CD8-positive, alpha-beta memory T cell (primary cell): ENCODE data around the gene MSL3B.

Experiments used
- CTCF ChIA-PET: fragments of 350-600 bp; sonication (Branson Sonifier 250); formaldehyde crosslinking; loops from one replicate; lab custom pipeline; 2021; ENCODE audit warnings: antibody characterized with exemption; lab: Charles Lee
- POLR2A ChIA-PET: fragments of 350-600 bp; sonication (Branson Sonifier 250); formaldehyde crosslinking; loops from one replicate; lab custom pipeline; 2021; ENCODE audit warnings: antibody characterized with exemption; lab: Charles Lee
- DNase-seq, 5 donors: peaks; one replicate each; pipeline versions ENCODE4 v3.0.0 to v3.0.0-alpha.2; 2020 to 2022; ENCODE audit warnings: mixed read lengths in 1 of 5
- H3K27ac ChIP-seq: one replicate; pipeline ENCODE4 v1.7.0; 2013; ENCODE audit warnings: low read depth, mild to moderate bottlenecking, low read length, moderate library complexity
- H3K27me3 ChIP-seq: 2 replicates; pipeline ENCODE4 v1.7.0; 2013; ENCODE audit warnings: low read length, mild to moderate bottlenecking; ENCODE audit not compliant: insufficient read depth, poor library complexity, severe bottlenecking
- H3K36me3 ChIP-seq: 2 replicates; pipeline ENCODE4 v1.7.0; 2013; ENCODE audit warnings: mild to moderate bottlenecking, low read length, moderate library complexity; ENCODE audit not compliant: insufficient read depth
- H3K4me1 ChIP-seq: 2 replicates; pipeline ENCODE4 v1.7.0; 2013; ENCODE audit warnings: mild to moderate bottlenecking, low read length, moderate library complexity; ENCODE audit not compliant: insufficient read depth
- H3K4me3 ChIP-seq: 2 replicates; pipeline ENCODE4 v1.7.0; 2013; ENCODE audit warnings: mild to moderate bottlenecking, low read length
- H3K9me3 ChIP-seq: 2 replicates; pipeline ENCODE4 v1.7.0; 2013; ENCODE audit warnings: mild to moderate bottlenecking, low read length
- H3K27ac Mint-ChIP-seq, 8 donors: one replicate each; pipeline ENCODE4 v1.8.0; 2020 to 2021; ENCODE audit warnings: mixed read lengths in 8 of 8, mild to moderate bottlenecking in 6 of 8, inconsistent platforms in 3 of 8, moderate library complexity in 3 of 8
- H3K27me3 Mint-ChIP-seq, 2 donors: one replicate each; pipeline ENCODE4 v1.8.0; 2020 to 2021; ENCODE audit warnings: mixed read lengths in 2 of 2, mild to moderate bottlenecking in 1 of 2, moderate library complexity in 1 of 2
- H3K36me3 Mint-ChIP-seq, 3 donors: one replicate each; pipeline ENCODE4 v1.8.0; 2020 to 2021; ENCODE audit warnings: mixed read lengths in 3 of 3, inconsistent platforms in 1 of 3, mild to moderate bottlenecking in 1 of 3
- H3K4me1 Mint-ChIP-seq, 3 donors: one replicate each; pipeline ENCODE4 v1.8.0; 2020 to 2021; ENCODE audit warnings: mixed read lengths in 3 of 3, inconsistent platforms in 1 of 3, mild to moderate bottlenecking in 1 of 3
- H3K4me3 Mint-ChIP-seq, 7 donors: one replicate each; pipeline ENCODE4 v1.8.0; 2020 to 2021; ENCODE audit warnings: mixed read lengths in 7 of 7, mild to moderate bottlenecking in 6 of 7, moderate library complexity in 4 of 7, inconsistent platforms in 2 of 7
- H3K9me3 Mint-ChIP-seq, 5 donors: one replicate each; pipeline ENCODE4 v1.8.0; 2020 to 2022; ENCODE audit warnings: mixed read lengths in 5 of 5, mild to moderate bottlenecking in 3 of 5, moderate library complexity in 2 of 5, inconsistent platforms in 1 of 5

The MSL3B gene

DNA sequence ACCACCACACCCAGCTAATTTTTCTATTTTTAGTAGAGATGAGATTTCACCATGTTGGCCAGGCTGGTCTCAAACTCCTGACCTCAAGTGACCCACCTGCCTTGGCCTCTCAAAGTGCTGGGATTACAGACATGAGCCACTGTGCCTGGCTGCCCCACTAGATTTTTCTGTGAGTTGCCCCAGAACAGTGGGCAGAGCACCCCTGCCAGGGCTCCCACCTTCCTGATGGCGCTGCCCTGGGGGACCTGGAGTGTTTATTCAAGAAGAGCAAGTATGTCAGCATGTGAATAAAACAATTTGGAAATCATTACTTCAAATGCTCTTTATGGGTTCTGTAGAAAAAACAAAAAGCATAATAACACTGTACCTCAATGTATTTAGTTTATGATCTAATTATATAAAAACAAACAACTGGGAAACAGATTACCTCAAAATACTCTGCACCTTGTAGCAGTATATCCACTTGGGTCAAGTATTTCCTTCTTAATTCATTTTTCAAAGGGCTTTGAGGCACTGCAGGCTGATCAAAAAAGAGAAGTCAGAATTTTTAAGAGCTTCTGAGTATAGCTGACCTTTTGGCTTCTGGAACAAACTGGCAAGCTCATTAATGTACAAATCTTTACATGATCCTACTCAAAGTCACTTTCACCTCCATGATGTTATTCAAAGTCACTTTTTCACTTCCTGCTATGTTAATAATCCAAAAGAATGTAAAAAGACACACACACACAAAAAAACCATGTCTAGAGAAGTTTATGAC lies 22.7 kb downstream of the MSL3B start:
- Histone ChIP-seq H3K4me3 (no peak overlapping the region), H3K4me1 (no peaks in the 10 kb centered on the region), H3K36me3 (no peaks in the 10 kb centered on the region), H3K27ac (no peak overlapping the region), H3K27me3 (no peaks in the 10 kb centered on the region), H3K9me3 (no peaks in the 10 kb centered on the region)
- CTCF ChIA-PET, result interaction anchor here (4.1 kb wide), 1 partner anchor 12 kb away, joined by 12 read pairs; no protein-coding TSS in a partner anchor
- Mint-ChIP-seq H3K4me1 (no peaks in the 10 kb centered on the region), H3K27me3 (peaks cover 0 to 1% of the 10 kb centered on the region in 2 donors), H3K36me3 (no peaks in the 10 kb centered on the region), H3K27ac (peak overlapping the region in 1 of 8 donors; percentile 73), H3K4me3 (no peak overlapping the region), H3K9me3 (no peaks in the 10 kb centered on the region)
- DNase-seq, result no peak
- POLR2A ChIA-PET, result no interaction called here

DNA sequence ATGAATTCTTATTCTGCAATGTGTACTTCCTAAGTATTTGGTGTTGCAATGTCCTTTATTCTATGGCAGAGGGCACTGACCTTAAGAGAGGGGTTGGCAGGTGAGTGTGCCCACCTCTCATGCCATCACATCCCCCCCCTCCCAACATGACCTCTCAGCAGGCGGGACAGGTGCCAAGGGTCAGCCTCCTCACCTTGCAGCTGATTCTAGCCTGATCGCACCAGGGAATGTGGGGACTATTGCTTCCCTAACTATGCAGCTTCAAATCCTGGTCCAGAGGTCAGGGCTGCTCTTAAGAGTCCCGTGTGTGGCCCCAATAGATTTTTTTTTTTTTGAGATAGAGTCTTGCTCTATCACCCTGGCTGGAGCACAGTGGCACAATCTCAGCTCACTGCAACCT lies 23.4 kb downstream of the MSL3B start:
- H3K9me3 Mint-ChIP-seq, result no peaks in the 10 kb centered on the region
- no peaks in the 10 kb centered on the region for H3K4me1 ChIP-seq
- no peak overlapping the region for H3K4me3 ChIP-seq
- CTCF ChIA-PET, result interaction anchor here (4.1 kb wide), 1 partner anchor 12 kb away, joined by 12 read pairs; no protein-coding TSS in a partner anchor
- no peak overlapping the region for H3K4me3 Mint-ChIP-seq
- POLR2A ChIA-PET, result no interaction called here
- no peaks in the 10 kb centered on the region for H3K27me3 ChIP-seq
- H3K9me3 ChIP-seq, result no peaks in the 10 kb centered on the region
- H3K27ac Mint-ChIP-seq, result no peak overlapping the region
- H3K36me3 ChIP-seq, result no peaks in the 10 kb centered on the region
- peaks cover 0 to 5% (median 0%) of the 10 kb centered on the region in 3 donors for H3K4me1 Mint-ChIP-seq
- H3K27me3 Mint-ChIP-seq, result peaks cover 0 to 1% of the 10 kb centered on the region in 2 donors
- no peak for DNase-seq
- no peak overlapping the region for H3K27ac ChIP-seq
- no peaks in the 10 kb centered on the region for H3K36me3 Mint-ChIP-seq

DNA sequence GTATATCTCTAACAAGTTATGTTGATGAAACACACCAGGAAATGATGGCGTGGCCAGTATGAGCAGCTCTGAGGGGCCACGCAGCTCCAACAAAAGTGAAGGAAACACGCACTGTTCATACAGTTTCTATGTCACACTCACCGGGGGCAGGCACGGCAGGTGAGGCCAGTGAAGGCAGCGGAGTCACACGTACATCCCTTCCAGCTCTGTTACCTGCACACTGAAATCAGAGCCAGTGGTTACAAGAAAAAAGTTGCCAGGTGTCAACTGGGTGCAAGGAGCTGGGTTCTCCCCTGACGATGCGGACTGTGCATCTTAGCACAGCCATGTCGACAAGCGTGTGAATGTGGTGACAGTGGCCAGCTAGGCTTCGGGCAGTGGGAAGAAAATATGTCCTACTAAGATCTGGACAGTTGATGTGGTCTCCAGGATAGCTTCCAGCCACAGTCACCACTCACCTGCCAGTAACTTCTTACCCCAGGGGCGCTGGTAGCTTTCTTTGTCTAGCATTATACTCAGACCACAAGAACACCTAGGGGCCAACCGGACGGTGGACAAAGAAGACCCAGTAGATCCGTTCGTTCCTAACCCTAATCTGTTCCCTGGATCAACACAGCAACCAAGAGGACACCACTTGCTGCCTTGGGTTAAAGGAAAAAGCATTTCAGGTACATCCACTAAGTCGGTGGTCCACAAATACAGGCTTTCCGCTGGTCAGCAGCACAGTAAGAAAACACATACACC lies 23.9 kb downstream of the MSL3B start:
- Mint-ChIP-seq H3K9me3 (no peaks in the 10 kb centered on the region), H3K4me1 (peaks cover 0 to 7% (median 0%) of the 10 kb centered on the region in 3 donors), H3K27ac (peak overlapping the region in 1 of 8 donors; percentile 65), H3K4me3 (no peak overlapping the region), H3K36me3 (no peaks in the 10 kb centered on the region), H3K27me3 (no peaks in the 10 kb centered on the region)
- Histone ChIP-seq H3K4me1 (no peaks in the 10 kb centered on the region), H3K27ac (no peak overlapping the region), H3K27me3 (no peaks in the 10 kb centered on the region), H3K4me3 (no peak overlapping the region), H3K9me3 (no peaks in the 10 kb centered on the region), H3K36me3 (no peaks in the 10 kb centered on the region)
- POLR2A ChIA-PET, result no interaction called here
- CTCF ChIA-PET, result interaction anchor here (4.1 kb wide), 1 partner anchor 13 kb away, joined by 12 read pairs; no protein-coding TSS in a partner anchor
- no peak for DNase-seq

DNA sequence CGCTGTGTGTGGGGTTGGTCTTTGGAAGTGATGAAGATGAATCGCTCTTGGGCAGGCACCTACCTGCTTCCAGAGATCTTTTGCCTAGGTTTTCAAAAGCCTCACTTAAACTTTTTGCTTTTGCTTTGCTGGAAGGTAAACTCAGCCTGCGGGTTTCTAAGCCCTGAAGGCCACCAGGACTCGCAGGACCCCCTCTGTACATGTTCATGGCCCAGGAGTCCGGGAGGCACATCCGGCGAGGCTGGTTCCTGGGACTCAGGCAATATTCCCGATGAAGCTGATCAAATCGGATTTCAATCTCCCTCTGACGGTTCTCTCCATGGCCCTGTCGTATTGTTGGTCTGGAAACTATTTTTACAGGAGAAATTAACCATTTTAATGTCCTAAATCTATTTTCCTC lies 27.0 kb downstream of the MSL3B start:
- H3K27ac ChIP-seq, result no peak overlapping the region
- H3K27me3 ChIP-seq, result no peaks in the 10 kb centered on the region
- POLR2A ChIA-PET, result no interaction called here
- Mint-ChIP-seq H3K9me3 (no peaks in the 10 kb centered on the region), H3K4me3 (no peak overlapping the region), H3K27ac (no peak overlapping the region), H3K27me3 (no peaks in the 10 kb centered on the region), H3K4me1 (peaks cover 0 to 24% (median 0%) of the 10 kb centered on the region in 3 donors), H3K36me3 (no peaks in the 10 kb centered on the region)
- CTCF ChIA-PET, result no interaction called here
- no peak overlapping the region for H3K4me3 ChIP-seq
- H3K36me3 ChIP-seq, result no peaks in the 10 kb centered on the region
- H3K4me1 ChIP-seq, result no peaks in the 10 kb centered on the region
- H3K9me3 ChIP-seq, result no peaks in the 10 kb centered on the region
- no peak for DNase-seq

DNA sequence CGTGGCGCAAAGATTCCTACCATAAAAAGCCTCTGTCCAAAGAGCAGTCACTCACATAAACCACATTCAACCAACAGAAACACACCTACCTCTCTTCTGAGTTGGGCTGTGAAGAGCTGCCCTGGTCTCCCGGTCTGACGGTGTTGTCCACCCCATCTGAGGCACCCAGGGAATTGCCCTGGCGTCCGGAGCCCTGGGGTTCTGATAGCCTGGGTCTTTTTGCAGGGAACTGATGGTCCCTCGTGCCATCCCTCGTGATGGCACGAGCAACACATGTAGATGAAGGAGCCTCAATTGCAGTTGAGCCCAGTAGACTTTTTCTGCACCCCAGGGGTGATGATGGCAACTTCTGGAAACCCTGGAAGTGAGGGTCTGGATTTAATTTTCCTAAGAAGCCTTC lies 27.7 kb downstream of the MSL3B start:
- no peak for DNase-seq
- ChIA-PET CTCF (no interaction called here), POLR2A (no interaction called here)
- no peaks in the 10 kb centered on the region for H3K27me3 ChIP-seq
- peak overlapping the region in 2 of 8 donors; percentile 13 to 36 for H3K27ac Mint-ChIP-seq
- H3K4me1 Mint-ChIP-seq, result peaks cover 0 to 24% (median 0%) of the 10 kb centered on the region in 3 donors
- no peaks in the 10 kb centered on the region for H3K4me1 ChIP-seq
- H3K36me3 Mint-ChIP-seq, result no peaks in the 10 kb centered on the region
- H3K4me3 ChIP-seq, result no peak overlapping the region
- H3K27ac ChIP-seq, result no peak overlapping the region
- H3K27me3 Mint-ChIP-seq, result no peaks in the 10 kb centered on the region
- H3K9me3 Mint-ChIP-seq, result no peaks in the 10 kb centered on the region
- no peak overlapping the region for H3K4me3 Mint-ChIP-seq
- no peaks in the 10 kb centered on the region for H3K9me3 ChIP-seq
- no peaks in the 10 kb centered on the region for H3K36me3 ChIP-seq

DNA sequence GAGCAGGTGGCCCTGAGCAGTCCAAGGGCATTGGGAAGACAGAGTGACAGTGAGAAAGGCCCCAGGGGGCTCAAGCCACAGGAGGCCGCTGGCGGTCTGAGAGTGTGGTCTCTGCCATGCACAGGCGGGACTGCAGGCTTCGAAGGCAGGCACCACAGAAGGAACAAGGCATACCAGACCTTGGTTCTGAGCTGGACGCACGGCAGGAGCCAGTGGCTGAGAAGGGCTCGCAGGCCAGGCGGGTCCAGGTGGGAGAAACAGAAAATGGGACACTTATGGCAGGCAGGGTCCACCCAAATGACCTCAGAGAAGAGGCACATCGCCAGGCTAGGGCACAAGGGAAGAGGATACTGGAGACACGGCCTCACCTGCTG lies 28.8 kb downstream of the MSL3B start:
- H3K27ac ChIP-seq, result no peak overlapping the region
- H3K36me3 Mint-ChIP-seq, result no peaks in the 10 kb centered on the region
- H3K27ac Mint-ChIP-seq, result no peak overlapping the region
- no peaks in the 10 kb centered on the region for H3K27me3 Mint-ChIP-seq
- H3K4me1 ChIP-seq, result no peaks in the 10 kb centered on the region
- no peaks in the 10 kb centered on the region for H3K9me3 Mint-ChIP-seq
- H3K27me3 ChIP-seq, result no peaks in the 10 kb centered on the region
- H3K36me3 ChIP-seq, result no peaks in the 10 kb centered on the region
- ChIA-PET POLR2A (no interaction called here), CTCF (no interaction called here)
- peaks cover 0 to 24% (median 0%) of the 10 kb centered on the region in 3 donors for H3K4me1 Mint-ChIP-seq
- no peak overlapping the region for H3K4me3 ChIP-seq
- no peaks in the 10 kb centered on the region for H3K9me3 ChIP-seq
- DNase-seq, result no peak
- no peak overlapping the region for H3K4me3 Mint-ChIP-seq

DNA sequence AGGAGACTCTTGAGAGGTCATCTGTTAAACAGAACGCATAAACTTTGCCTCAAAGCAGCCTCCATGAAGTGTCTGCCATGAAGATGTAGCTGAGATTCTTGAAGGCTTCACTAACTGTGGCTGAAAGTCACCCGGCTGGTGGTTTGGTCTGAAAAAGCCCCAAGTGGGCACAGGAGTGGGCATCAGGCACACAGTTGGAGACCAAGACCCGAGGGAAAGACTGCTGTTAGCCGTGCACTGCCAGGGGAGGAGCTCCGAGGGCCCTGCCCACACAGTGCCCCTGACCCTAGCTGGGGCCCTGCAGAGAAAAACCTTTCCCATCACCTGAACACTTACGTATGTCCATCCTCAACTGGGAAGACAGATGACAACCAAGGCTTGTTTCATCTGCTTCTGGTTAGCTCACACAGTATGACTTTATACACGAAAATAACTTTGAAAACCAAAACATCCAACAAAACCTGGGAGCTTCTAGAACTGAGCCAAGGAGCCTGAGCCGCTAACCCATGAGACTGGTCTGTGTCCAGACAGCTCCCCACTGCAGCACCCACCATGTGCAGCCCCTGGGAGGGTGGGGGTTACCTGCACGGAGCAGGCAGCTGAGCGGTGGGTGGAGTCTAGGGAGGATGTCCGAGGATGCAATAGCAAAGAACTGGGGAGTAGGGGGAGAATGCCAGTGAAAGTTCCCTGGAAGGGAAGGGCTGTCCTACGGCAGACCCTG lies 29.3 kb downstream of the MSL3B start:
- CTCF ChIA-PET, result no interaction called here
- H3K27ac Mint-ChIP-seq, result no peak overlapping the region
- H3K4me1 ChIP-seq, result no peaks in the 10 kb centered on the region
- DNase-seq, result no peak
- no peak overlapping the region for H3K27ac ChIP-seq
- no peak overlapping the region for H3K4me3 Mint-ChIP-seq
- POLR2A ChIA-PET, result no interaction called here
- H3K36me3 Mint-ChIP-seq, result no peaks in the 10 kb centered on the region
- no peaks in the 10 kb centered on the region for H3K9me3 ChIP-seq
- H3K9me3 Mint-ChIP-seq, result no peaks in the 10 kb centered on the region
- H3K4me1 Mint-ChIP-seq, result peaks cover 0 to 24% (median 0%) of the 10 kb centered on the region in 3 donors
- H3K27me3 Mint-ChIP-seq, result no peaks in the 10 kb centered on the region
- no peaks in the 10 kb centered on the region for H3K36me3 ChIP-seq
- no peak overlapping the region for H3K4me3 ChIP-seq
- H3K27me3 ChIP-seq, result no peaks in the 10 kb centered on the region

DNA sequence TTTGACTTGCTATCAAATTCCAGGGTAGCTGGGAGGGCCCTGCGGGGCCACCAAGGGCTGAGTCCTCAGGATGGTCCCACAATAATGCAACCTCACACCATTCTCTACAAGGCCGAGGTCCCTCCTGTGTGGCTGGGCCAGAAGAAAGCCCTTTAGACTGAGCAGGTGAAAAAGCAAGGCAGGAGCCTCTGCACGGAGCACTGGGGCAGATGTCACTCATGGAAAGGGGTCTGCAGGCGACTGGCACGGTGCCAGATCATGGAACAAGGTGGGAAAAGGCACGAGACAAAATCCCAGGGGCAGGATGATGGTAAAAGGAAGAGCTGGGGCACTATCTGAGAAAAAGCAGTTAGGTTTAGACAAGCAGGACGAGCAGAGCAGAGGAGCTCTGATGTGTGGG lies 29.9 kb downstream of the MSL3B start:
- ChIA-PET POLR2A (no interaction called here), CTCF (no interaction called here)
- H3K27ac ChIP-seq, result no peak overlapping the region
- Mint-ChIP-seq H3K27ac (peak overlapping the region in 2 of 8 donors; percentile 49 to 72), H3K9me3 (no peaks in the 10 kb centered on the region), H3K27me3 (peaks cover 0 to 1% of the 10 kb centered on the region in 2 donors), H3K36me3 (no peaks in the 10 kb centered on the region), H3K4me1 (peaks cover 0 to 24% (median 0%) of the 10 kb centered on the region in 3 donors), H3K4me3 (peak overlapping the region in 1 of 7 donors; percentile 13)
- no peaks in the 10 kb centered on the region for H3K4me1 ChIP-seq
- no peaks in the 10 kb centered on the region for H3K27me3 ChIP-seq
- no peaks in the 10 kb centered on the region for H3K36me3 ChIP-seq
- H3K9me3 ChIP-seq, result no peaks in the 10 kb centered on the region
- DNase-seq, result no peak
- H3K4me3 ChIP-seq, result no peak overlapping the region
